ENCODE measurements around the gene NDE1.
A peak's percentile ranks its signal among the peaks of the same experiment; 100 is the strongest.

Gene NDE1

DNA sequence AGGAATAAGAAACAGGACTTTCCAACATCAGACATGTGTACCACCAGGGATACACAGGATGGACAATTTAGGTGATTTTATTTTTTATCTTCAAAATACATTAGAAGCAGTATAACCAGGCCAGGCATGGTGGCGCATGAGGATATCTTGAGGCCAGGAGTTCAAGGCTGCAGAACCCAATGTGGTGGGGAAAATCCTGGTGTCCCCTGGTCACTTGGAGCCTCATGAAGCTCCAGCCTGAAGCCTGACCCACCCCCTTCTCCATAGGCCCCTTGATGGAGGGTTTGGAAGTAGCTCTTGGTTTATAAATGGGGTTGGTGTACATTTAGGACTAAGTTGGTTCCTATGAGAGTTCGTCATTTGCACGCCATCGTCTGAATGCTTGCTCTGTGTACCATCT lies 118.2 kb downstream of the NDE1 start:
- DNase-seq (ENCODE audit: low spot score) = no peak

DNA sequence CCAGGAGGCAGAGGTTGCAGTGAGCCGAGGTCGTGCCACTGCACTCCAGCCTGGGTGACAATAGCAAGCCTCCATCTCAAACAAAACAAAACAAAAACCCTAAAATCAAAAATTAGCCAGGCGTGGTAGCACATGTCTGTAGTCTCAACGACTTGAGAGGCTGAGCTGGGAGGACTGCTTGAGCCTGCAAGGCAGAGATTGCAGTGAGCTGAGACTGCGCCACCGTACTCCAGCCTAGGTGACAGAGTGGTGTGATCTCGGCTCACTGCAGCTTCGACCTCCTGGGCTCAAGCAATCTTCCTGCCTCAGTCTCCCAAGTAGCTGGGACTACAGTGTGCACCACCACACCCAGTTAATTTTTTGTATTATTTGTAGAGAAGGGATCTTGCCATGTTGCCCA lies 119.2 kb downstream of the NDE1 start:
- DNase-seq (ENCODE audit: low spot score) = no peak

DNA sequence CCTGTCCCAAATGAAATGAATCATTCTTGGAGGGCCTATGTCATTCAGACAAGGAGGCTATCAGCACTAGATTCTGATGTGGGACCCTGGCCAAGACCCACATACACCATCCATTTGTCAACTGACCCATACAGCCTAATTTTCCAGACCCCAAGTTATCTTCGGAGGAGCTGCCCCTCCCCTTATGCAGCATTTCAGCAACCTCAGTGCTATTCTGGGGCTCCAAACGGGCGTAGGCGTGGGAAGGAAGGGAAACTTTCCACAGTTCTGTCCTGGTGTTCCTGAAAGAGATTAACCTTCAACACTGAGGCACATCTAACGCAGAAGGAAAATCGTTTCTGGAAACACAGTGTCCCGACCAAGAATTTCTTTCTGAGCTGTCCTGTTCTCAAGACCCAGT lies 120.1 kb downstream of the NDE1 start:
- no peak for DNase-seq (ENCODE audit: low spot score)

DNA sequence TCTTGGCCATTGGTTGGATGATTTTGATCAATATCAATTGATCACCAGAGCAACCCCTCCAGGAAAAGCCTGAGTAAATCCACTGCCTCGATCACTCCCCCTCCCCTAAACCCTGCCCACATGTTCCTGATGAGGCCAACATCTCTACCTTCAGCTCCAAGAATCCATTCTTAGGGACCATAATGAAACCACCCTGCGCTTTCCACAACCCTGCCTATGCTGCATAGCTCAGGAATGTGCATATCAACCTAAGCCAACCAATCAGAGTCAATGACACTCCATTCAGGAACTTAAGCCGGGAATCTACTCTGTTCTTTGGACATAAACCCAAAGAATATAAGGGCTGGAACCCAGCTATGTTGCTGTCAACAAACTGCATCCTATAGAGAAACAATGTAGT lies 120.5 kb downstream of the NDE1 start:
- no peak for DNase-seq (ENCODE audit: low spot score)

DNA sequence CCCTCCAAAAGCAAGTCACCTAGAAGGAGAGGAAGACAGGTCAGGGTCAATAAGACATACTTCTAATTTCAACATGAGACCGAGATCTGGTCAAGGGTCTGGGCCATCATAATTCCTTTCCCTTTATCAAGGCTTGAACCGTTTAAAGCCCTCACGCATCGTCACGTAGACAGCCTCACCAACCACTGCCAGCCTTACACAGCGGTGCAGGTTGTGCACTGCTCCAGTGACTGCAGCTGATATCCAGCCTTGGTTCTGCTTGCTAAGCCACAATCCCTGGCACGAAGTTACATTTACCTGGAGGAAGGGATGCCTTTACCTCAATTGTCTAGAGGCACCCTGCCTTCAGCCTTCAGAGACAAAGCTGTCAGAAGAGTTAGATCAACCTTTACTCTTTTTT lies 121.6 kb downstream of the NDE1 start:
- DNase-seq (ENCODE audit: low spot score) = no peak

DNA sequence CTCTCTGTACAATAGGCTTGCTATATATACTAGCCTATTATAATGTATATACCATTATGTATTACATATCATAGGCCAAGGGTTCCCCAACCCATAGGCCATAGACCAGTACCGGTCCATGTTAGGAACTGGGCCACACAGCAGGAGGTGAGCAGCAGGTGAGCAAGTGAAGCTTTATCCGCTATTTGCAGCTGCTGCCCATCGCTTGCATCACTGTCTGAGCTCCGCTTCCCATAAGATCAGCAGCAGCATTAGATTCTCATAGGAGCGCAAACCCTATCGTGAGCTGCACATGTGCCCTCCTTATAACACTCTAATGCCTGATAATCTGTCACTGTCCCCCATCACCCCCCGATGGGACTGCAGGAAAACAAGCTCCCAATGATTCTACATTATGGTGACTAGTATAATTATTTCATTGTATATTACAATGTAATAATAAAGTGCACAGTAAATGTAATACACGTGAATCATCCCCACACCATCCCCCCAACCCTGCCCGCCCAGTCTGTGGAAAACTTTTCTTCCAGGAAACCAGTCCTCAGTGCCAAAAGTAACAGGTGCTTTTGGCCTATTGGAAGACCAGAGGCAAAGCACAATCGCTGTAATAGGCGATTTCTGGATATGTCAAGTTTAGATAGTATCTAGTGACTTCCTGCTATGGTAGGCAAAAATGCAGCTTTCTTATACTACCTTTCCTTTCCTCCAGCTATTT lies 122.7 kb downstream of the NDE1 start:
- no peak for DNase-seq (ENCODE audit: low spot score)

DNA sequence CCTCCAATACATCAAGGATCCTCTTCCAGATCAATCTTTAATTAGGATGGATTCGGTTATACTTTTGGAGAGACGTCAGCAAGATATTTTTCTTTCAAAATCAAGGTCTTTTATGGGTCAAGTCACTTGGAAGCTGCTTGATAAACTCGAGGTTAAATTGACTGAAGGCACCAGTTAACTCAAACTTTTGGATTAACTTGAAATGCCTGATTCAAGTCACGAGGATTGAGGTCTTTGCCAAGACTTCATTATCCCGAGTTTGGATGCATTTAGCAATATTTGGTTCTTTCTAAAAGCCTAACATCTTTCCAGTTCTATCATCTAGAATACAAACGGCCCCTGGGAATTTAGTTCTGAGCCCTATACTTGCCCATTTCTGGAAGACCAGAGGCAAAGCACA lies 123.9 kb downstream of the NDE1 start:
- no peak for DNase-seq (ENCODE audit: low spot score)

DNA sequence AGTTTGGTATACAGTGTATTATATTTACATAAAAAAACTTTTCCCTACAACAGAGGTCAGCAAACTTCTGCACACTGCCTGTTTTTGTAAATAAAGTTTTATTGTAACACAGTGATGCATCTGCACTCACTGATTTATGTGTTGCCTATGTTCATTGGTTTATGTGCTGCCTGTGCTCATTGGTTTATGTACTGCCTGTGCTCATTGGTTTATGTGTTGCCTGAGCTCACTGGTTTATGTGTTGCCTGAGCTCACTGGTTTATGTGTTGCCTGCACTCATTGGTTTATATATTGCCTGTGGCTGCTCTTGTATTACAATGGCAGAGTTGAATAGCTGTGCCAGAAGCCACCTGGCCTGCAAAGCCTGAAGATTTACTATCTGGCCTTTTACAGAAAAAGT lies 125.2 kb downstream of the NDE1 start:
- DNase-seq (ENCODE audit: low spot score) = peak; percentile 42

DNA sequence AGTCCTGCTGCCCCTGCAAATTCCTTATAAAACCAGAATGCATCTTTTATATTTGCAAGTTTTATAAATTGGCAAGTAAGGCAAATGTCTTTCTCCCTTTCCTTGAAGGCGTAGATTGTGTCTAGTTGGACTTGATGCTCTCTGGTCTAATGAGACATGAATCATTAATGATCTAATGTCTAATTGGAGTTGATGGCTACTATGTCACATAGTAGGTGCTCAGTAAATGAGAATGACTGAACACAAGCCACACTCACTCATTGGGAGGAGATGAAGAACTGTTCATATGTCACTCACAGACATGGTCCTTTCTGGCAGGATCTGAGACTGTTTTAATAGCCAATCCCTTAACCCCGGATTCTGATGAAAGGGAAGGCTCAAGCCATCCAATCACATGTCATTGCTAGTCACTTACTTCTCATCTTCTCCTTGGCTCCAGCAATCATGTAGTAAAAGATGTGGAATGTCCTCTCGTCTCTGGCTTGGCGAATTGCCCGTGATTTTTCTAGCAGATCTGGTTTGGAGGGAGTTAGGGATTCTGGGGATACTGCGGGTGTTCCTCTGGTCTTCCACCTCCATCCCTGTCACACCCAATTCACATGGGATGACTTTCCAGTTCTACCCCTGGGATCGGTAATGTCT lies 125.7 kb downstream of the NDE1 start:
- DNase-seq (ENCODE audit: low spot score) = no peak
